NCI-H2171 (cell line): ENCODE results near the gene TPBGL.

ENCODE experiments used
- DNase-seq: peaks from one replicate; lab custom pipeline; 2025; lab: John Stamatoyannopoulos, UW

The TPBGL gene

GRCh38 chr11:75212411-75212810, 28.2 kb upstream of the TPBGL start:
- no peak for DNase-seq

- no peak for DNase-seq
Observed at GRCh38 chr11:75214411-75214821, 26.2 kb upstream of the TPBGL start.

- DNase-seq = no peak
Observed at GRCh38 chr11:75214843-75215242, 25.7 kb upstream of the TPBGL start.

GRCh38 chr11:75219869-75220268, 20.7 kb upstream of the TPBGL start:
- no peak for DNase-seq

GRCh38 chr11:75223954-75224643, 16.5 kb upstream of the TPBGL start:
- no peak for DNase-seq

- no peak for DNase-seq
Observed at GRCh38 chr11:75225794-75226193, 14.8 kb upstream of the TPBGL start.

- DNase-seq = no peak
Observed at GRCh38 chr11:75229466-75229865, 11.1 kb upstream of the TPBGL start.

- DNase-seq = no peak
Observed at GRCh38 chr11:75230621-75231020, 10.0 kb upstream of the TPBGL start.

GRCh38 chr11:75233754-75234172, 6.8 kb upstream of the TPBGL start:
- DNase-seq = no peak

- no peak for DNase-seq
Observed at GRCh38 chr11:75236062-75236461, 4.5 kb upstream of the TPBGL start.

- peak; percentile 5 for DNase-seq
Observed at GRCh38 chr11:75237050-75237449, 3.5 kb upstream of the TPBGL start.

GRCh38 chr11:75238595-75239440, 1.8 kb upstream of the TPBGL start:
- no peak for DNase-seq

- DNase-seq = no peak
Observed at GRCh38 chr11:75239531-75240290, 863 bp upstream of the TPBGL start.

- peak; percentile 32 for DNase-seq
Observed at GRCh38 chr11:75241036-75241905, 697 bp downstream of the TPBGL start.

- DNase-seq = peak; percentile 31
Observed at GRCh38 chr11:75241906-75242644, 1.5 kb downstream of the TPBGL start.

GRCh38 chr11:75242722-75243600, 2.4 kb downstream of the TPBGL start:
- DNase-seq = no peak

GRCh38 chr11:75244052-75244814, 3.7 kb downstream of the TPBGL start:
- DNase-seq = no peak

GRCh38 chr11:75245356-75246005, 4.9 kb downstream of the TPBGL start:
- DNase-seq = no peak
